K562 (cell line): ENCODE data around the gene LRMDA. TPM values are rescaled to one million over a fixed set of nuclear protein-coding genes. Genes with fewer than 3 reads are reported as not detected.

ENCODE experiments used
- ATAC-seq: fragments of 200-7000 bp; cut with Tn5 transposase; 3 replicates; pipeline ENCODE4 v1.9.1; 2020; ENCODE audit warnings: moderate library complexity
- BruUV-seq: library from RNA; stranded (reverse); fragments of 400-500 nt; replicated peaks from 2 replicates; lab custom pipeline; 2021; lab: Mats Ljungman, UMichigan
- CTCF ChIA-PET: fragments of 300-600 bp; formaldehyde crosslinking; extraction: SDS; loops from one replicate; lab custom pipeline; 2021; ENCODE audit warnings: low intra/inter-chr PET ratio; lab: Yijun Ruan, JAX
- POLR2A ChIA-PET: fragments of 300-600, 350-650 bp; sonication (Branson Sonifier 250); formaldehyde crosslinking; extraction: SDS; loops from one replicate; lab custom pipeline; 2021; ENCODE audit warnings: antibody characterized with exemption, inconsistent platforms; lab: Yijun Ruan, JAX
- DNase-seq, 4 experiments: peaks; one replicate each; pipeline versions ENCODE4 v3.0.0 to v3.0.0-alpha.2; 2011 to 2018; ENCODE audit warnings: low spot score in 3 of 4, mixed read lengths in 3 of 4; ENCODE audit errors: extremely low read depth in 1 of 4
- FAIRE-seq: peaks from 2 replicates; lab custom pipeline; 2011; peaks lifted over from hg19 to GRCh38; lab: Jason Lieb, UNC
- H2AFZ ChIP-seq: 2 replicates; pipeline ENCODE4 v1.6.0; 2011; ENCODE audit warnings: low read depth, low read length, control low read depth, inconsistent platforms
- H3K27ac ChIP-seq: fragments of 200-600 bp; 3 replicates; pipeline ENCODE4 v1.8.0; 2011; ENCODE audit warnings: low read depth, mild to moderate bottlenecking, control low read depth, inconsistent platforms, low read length, moderate library complexity, mixed read lengths; ENCODE audit errors: extremely low read depth
- H3K27me3 ChIP-seq, 2 experiments: fragments of 300-600 bp in 1 of 2; 2 replicates in 1 of 2; 3 replicates in 1 of 2; pipeline versions ENCODE4 v1.6.0 to v1.8.0; 2011; ENCODE audit warnings: inconsistent platforms in 2 of 2, low read length in 2 of 2, mild to moderate bottlenecking in 1 of 2, mixed read lengths in 1 of 2, moderate library complexity in 1 of 2; ENCODE audit not compliant: control insufficient read depth in 2 of 2, insufficient read depth in 2 of 2
- H3K36me3 ChIP-seq: fragments of 300-600 bp; 3 replicates; pipeline ENCODE4 v1.8.0; 2011; ENCODE audit warnings: mild to moderate bottlenecking, low read length, inconsistent platforms; ENCODE audit not compliant: control insufficient read depth, insufficient read depth
- H3K4me1 ChIP-seq, 2 experiments: fragments of 200-600 bp in 1 of 2; replicated peaks in 1 of 2; 2 replicates in 1 of 2; 3 replicates in 1 of 2; pipeline versions ENCODE4 v1.5.1 to v1.8.0; 2011; ENCODE audit warnings: inconsistent platforms in 2 of 2, low read length in 2 of 2, mild to moderate bottlenecking in 1 of 2, mixed read lengths in 1 of 2, moderate library complexity in 1 of 2; ENCODE audit not compliant: control insufficient read depth in 2 of 2, insufficient read depth in 2 of 2
- H3K4me2 ChIP-seq: 2 replicates; pipeline ENCODE4 v1.6.1; 2011; ENCODE audit warnings: low read length, control low read depth, inconsistent platforms, mixed read lengths; ENCODE audit not compliant: insufficient read depth
- H3K4me3 ChIP-seq: fragments of 200-600 bp; sonication (generic), shearing (Covaris generic); 2 replicates; pipeline ENCODE4 v1.5.1; 2016; ENCODE audit warnings: control low read depth, inconsistent platforms
- H3K79me2 ChIP-seq: fragments of 200-600 bp; 3 replicates; pipeline ENCODE4 v1.8.0; 2011; ENCODE audit warnings: low read length, inconsistent platforms; ENCODE audit not compliant: control insufficient read depth, insufficient read depth
- H3K9ac ChIP-seq, 2 experiments: 2 replicates each; pipeline versions ENCODE4 v1.6.0 to v1.6.1; 2011; ENCODE audit warnings: low read depth in 2 of 2, low read length in 2 of 2, control low read depth in 1 of 2, inconsistent platforms in 1 of 2, mild to moderate bottlenecking in 1 of 2, mixed read lengths in 1 of 2; ENCODE audit not compliant: insufficient read depth in 1 of 2
- H3K9me1 ChIP-seq: one replicate; pipeline ENCODE4 v1.6.0; 2011; ENCODE audit warnings: inconsistent platforms, mild to moderate bottlenecking, low read length, moderate library complexity; ENCODE audit not compliant: control insufficient read depth, insufficient read depth
- H3K9me3 ChIP-seq: replicated peaks from 2 replicates; pipeline ENCODE4 v1.5.1; 2011; ENCODE audit warnings: low read depth, low read length, inconsistent platforms; ENCODE audit not compliant: control insufficient read depth, insufficient read depth
- H4K20me1 ChIP-seq: replicated peaks from 2 replicates; pipeline ENCODE4 v1.6.1; 2011; ENCODE audit warnings: low read length, inconsistent platforms, mixed read lengths; ENCODE audit not compliant: control insufficient read depth, insufficient read depth
- CEBPZ ChIP-seq: fragments of 150-350 bp; IDR thresholded peaks from 2 replicates; pipeline ENCODE4 v1.6.1; 2014; ENCODE audit warnings: low read depth, mild to moderate bottlenecking, low read length, borderline replicate concordance
- CHD2 ChIP-seq: IDR thresholded peaks from 2 replicates; pipeline ENCODE4 v1.6.1; 2011; ENCODE audit warnings: low read depth, low read length
- ETV6 ChIP-seq, 3 experiments: fragments of 150-350 bp in 1 of 3; sonication (generic) in 1 of 3; formaldehyde crosslinking in 1 of 3; IDR thresholded peaks; 2 replicates each; pipeline versions ENCODE4 v1.6.1 to v1.8.0; 2014 to 2022; ENCODE audit warnings: borderline replicate concordance in 2 of 3, low read depth in 2 of 3, antibody characterized with exemption in 1 of 3, low read length in 1 of 3, mild to moderate bottlenecking in 1 of 3, missing genetic modification reagents in 1 of 3
- HDAC8 ChIP-seq: fragments of 450-650 bp; IDR thresholded peaks from 2 replicates; pipeline ENCODE4 v1.6.1; 2016; ENCODE audit warnings: mild to moderate bottlenecking, missing genetic modification characterization, moderate library complexity, missing compliant biosample characterization
- HNRNPH1 ChIP-seq: fragments of 200-400 bp; formaldehyde crosslinking; optimal IDR thresholded peaks from 2 replicates; pipeline ENCODE3; 2017; ENCODE audit warnings: low read depth, mild to moderate bottlenecking, low read length, moderate library complexity
- NR4A1 ChIP-seq, 2 experiments: fragments of 250-450 bp in 1 of 2; fragments of 450-650 bp in 1 of 2; sonication (Bioruptor Pico) in 1 of 2; IDR thresholded peaks; 2 replicates each; pipeline versions ENCODE4 v1.4.0 to v1.6.1; 2016 to 2020; ENCODE audit warnings: mild to moderate bottlenecking in 2 of 2, missing compliant biosample characterization in 1 of 2, missing genetic modification characterization in 1 of 2, moderate library complexity in 1 of 2
- PURB ChIP-seq: sonication (generic); formaldehyde crosslinking; IDR thresholded peaks from 2 replicates; pipeline ENCODE4 v1.9.0; 2021; ENCODE audit warnings: low read depth, mild to moderate bottlenecking, missing genetic modification reagents
- SMARCA5 ChIP-seq: fragments of 450-650 bp; IDR thresholded peaks from 2 replicates; pipeline ENCODE4 v1.6.1; 2016
- ZFP1 ChIP-seq: fragments of 450-650 bp; formaldehyde crosslinking; IDR thresholded peaks from 2 replicates; pipeline ENCODE4 v1.4.0; 2020; ENCODE audit warnings: mild to moderate bottlenecking, mixed read lengths
- ZNF57 ChIP-seq: fragments of 450-650 bp; formaldehyde crosslinking; IDR thresholded peaks from 2 replicates; pipeline ENCODE4 v1.4.0; 2020; ENCODE audit warnings: mild to moderate bottlenecking, moderate library complexity
- WGBS: fragments of 100-300 bp; shearing (Covaris generic); methylation state at CpG from one replicate; pipeline ENCODE4 v1.1.6; 2016; ENCODE audit warnings: low coverage, mixed read lengths; ENCODE audit not compliant: insufficient coverage; ENCODE audit errors: missing lambda C conversion rate; 5-methylcytosine and 5-hydroxymethylcytosine counted together
- in situ Hi-C: fragments of 300-500 bp; cut with MboI; formaldehyde crosslinking; loops from 4 replicates; pipeline ENCODE4 v1.15.0; 2018; ENCODE audit warnings: inconsistent platforms, mixed read lengths
- intact Hi-C: fragments of 100-400 bp; cut with micrococcal nuclease; formaldehyde crosslinking; loops from 2 replicates; pipeline ENCODE4 v1.14.2; 2022
- polyA plus RNA-seq, 8 experiments: library from polyadenylated mRNA; depleted of rRNA in 4 of 8; stranded (reverse) in 5 of 8; unstranded in 3 of 8; fragments of >200 nt; fragmentation: Nextera tagmentation in 2 of 8; fragmentation: Illumina TruSeq in 1 of 8; extraction: Ambion mirVana in 2 of 8; extraction: Trizol in 1 of 8; gene quantifications; 2 replicates each; pipeline versions ENCODE4 v1.2.1 to v1.2.3, GENCODE V29; 2011 to 2014; ENCODE audit warnings: inconsistent platforms in 1 of 8, missing spikeins in 1 of 8
- total RNA-seq, 7 experiments: library from RNA; depleted of rRNA in 6 of 7; stranded (reverse); fragments of >200 nt in 6 of 7; fragmentation: Illumina TruSeq in 2 of 7; extraction: Trizol in 2 of 7; gene quantifications; 2 replicates each; pipeline versions ENCODE4 v1.2.1 to v1.2.3, GENCODE V29; 2011 to 2021; ENCODE audit warnings: low replicate concordance in 1 of 7
- TF ChIP-seq, protein P1 (sequence below): IDR thresholded peaks from 2 replicates; pipeline ENCODE4 v1.6.1; 2016; ENCODE audit warnings: missing genetic modification characterization, missing compliant biosample characterization
- TF ChIP-seq, protein P2 (sequence below): fragments of 250-450 bp; sonication (Bioruptor Pico); IDR thresholded peaks from 2 replicates; pipeline ENCODE4 v1.5.0; 2021; ENCODE audit warnings: mild to moderate bottlenecking, moderate library complexity

The LRMDA gene
- total and polyA plus RNA-seq, 9 of the 15 experiments (the other 6 are each of a cell fraction or from before 2014, with no cell fraction given) = 0.25 TPM; not detected in 8

GRCh38 chr10:75707080-75707840 lies 275.8 kb downstream of the LRMDA start:
- H3K36me3 ChIP-seq = no peaks in the 10 kb centered on the region
- H2AFZ ChIP-seq = no peak overlapping the region
- no peaks in the 10 kb centered on the region for H3K9me1 ChIP-seq
- peaks cover 2 to 10% of the 10 kb centered on the region in 2 experiments; a peak in 3 of 5 replicates for H3K27me3 ChIP-seq
- no peaks in the 10 kb centered on the region for H3K79me2 ChIP-seq
- intact Hi-C loops = no loop called here
- under 1% methylated on average over 9 of the region's 9 CpGs for WGBS
- DNase-seq (no peak), ATAC-seq (no peak), FAIRE-seq (no peak)
- H3K4me3 ChIP-seq = no peak overlapping the region
- BruUV-seq = no TSS peak
- H3K4me1 ChIP-seq = no peaks in the 10 kb centered on the region
- H3K9ac ChIP-seq = no peak overlapping the region
- ChIA-PET POLR2A (interaction anchor here (0.5 to 0.9 kb wide), 3 partner anchors 9 to 77 kb away, joined by 3 read pairs; no protein-coding TSS in a partner anchor), CTCF (no interaction called here)
- in situ Hi-C loops = no loop called here
- H3K4me2 ChIP-seq = no peak overlapping the region
- no peaks in the 10 kb centered on the region for H3K9me3 ChIP-seq
- H4K20me1 ChIP-seq = no peaks in the 10 kb centered on the region
- H3K27ac ChIP-seq = no peak overlapping the region
- TF ChIP-seq ZNF57 (no peak), NR4A1 (CRISPR knock-in tag; IDR thresholded peaks at IDR 0.05) (no peak), NR4A1 (tag; IDR thresholded peaks at IDR 0.05) (no peak), CHD2 (no peak), PURB (CRISPR knock-in tag) (no peak), ZFP1 (CRISPR knock-in tag) (no peak), CEBPZ (no peak), SMARCA5 (no peak), HNRNPH1 (no peak), ETV6 (IDR thresholded peaks at IDR 0.05; ENCODE audit: borderline replicate concordance in 1 of 2, low read depth in 2 of 2, low read length in 1 of 2) (no peak), ETV6 (CRISPR knock-in tag; IDR thresholded peaks at IDR 0.05; ENCODE audit: borderline replicate concordance) (no peak), HDAC8 (tag) (no peak)
- TF ChIP-seq, protein P1, sequence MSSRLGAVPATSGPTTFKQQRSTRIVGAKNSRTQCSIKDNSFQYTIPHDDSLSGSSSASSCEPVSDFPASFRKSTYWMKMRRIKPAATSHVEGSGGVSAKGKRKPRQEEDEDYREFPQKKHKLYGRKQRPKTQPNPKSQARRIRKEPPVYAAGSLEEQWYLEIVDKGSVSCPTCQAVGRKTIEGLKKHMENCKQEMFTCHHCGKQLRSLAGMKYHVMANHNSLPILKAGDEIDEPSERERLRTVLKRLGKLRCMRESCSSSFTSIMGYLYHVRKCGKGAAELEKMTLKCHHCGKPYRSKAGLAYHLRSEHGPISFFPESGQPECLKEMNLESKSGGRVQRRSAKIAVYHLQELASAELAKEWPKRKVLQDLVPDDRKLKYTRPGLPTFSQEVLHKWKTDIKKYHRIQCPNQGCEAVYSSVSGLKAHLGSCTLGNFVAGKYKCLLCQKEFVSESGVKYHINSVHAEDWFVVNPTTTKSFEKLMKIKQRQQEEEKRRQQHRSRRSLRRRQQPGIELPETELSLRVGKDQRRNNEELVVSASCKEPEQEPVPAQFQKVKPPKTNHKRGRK = no peak
- TF ChIP-seq, protein P2, sequence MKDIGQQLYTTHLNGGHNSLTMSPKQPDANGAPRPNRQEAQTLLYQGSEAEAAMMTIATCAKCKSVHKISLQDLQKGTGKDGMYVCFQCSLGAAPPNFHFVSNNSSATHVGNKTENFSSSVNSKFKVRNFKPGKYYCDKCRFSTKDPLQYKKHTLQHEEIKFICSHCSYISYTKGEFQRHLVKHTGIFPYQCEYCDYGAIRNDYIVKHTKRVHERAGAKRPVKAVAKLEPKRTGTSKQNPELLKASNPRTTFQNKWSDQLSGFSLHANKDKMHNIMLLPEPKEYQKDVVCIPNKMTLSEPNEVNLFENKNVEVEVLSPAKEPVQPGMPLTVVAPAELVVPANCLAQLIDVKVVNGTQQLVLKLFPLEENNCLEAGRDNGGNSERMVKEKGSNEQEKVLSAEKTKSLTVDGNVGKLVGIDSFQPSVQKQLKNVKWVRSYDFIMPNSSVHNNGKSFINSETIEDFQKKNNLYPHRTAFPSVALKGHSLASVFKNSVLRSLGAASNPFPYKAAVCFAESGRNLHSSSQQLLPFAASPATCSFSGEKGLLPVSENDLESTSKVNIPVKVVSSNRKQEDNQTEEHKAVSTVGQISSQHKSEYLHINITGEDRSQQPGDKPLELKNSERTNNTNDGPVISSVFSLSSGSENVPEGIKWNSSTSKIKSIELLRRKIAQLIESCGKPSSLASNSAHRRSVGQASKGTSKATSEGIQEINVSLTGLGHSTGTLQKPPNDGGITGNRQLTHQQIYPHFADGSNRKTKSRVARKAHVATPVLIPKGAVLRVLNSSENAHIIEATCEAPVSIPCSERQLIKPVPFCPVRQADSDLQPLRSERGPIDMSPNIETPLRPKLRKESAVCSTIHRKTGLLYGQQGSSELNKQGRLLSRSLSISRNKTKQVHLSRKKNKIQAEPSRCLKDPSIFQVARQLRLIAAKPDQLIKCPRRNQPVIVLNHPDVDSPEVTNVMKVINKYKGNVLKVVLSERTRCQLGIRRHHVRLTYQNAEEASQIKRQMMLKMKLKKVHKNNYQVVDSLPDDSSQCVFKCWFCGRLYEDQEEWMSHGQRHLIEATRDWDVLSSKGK (CRISPR knock-in tag) = no peak
